ENCODE measurements around the gene SGTB. TPM values are rescaled to one million over a fixed set of nuclear protein-coding genes. Genes with fewer than 3 reads are reported as not detected.
A peak's percentile ranks its signal among the peaks of the same experiment; 100 is the strongest.
"Not testable (repeated sequence)": the region's sequence is repeated elsewhere in the genome, so short reads cannot be mapped to it uniquely, and the experiment has no call there.

SGTB gene
- total RNA-seq, 1 donor from 2014 or later: 8.3 TPM

DNA sequence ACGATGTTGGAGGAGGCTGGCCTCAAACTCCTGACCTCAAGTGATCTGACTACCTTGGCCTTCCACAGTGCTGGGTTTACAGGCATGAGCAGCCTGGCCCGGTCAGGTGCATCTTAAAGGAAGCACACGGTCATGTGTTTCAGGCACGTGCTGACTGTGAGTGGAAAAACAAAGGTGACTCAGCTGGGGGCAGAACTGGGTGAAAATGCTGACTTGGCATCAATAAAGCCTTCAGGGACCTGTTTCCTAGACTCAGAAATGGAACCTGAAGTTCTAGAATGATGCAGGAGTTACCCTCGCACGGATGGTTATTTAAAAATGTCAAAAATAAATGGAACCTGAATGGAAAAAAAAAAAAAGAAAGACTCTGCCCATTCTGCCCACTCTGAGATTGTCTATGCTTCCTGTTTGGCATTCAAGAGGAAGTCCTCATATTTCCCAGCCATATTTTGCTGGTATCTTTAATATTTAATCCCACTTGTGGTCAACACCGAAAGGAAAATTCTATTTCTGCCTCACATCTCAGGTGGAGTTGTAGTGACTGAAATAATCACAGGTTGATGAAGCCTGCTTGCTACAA lies 12.4 kb upstream of the SGTB start:
- DNase-seq: not testable (repeated sequence)

GRCh38 chr5:65732046-65732445 lies 10.1 kb upstream of the SGTB start:
- not testable (repeated sequence) for DNase-seq

- DNase-seq: no peak
Observed at GRCh38 chr5:65730910-65731309, 9.0 kb upstream of the SGTB start.

DNA sequence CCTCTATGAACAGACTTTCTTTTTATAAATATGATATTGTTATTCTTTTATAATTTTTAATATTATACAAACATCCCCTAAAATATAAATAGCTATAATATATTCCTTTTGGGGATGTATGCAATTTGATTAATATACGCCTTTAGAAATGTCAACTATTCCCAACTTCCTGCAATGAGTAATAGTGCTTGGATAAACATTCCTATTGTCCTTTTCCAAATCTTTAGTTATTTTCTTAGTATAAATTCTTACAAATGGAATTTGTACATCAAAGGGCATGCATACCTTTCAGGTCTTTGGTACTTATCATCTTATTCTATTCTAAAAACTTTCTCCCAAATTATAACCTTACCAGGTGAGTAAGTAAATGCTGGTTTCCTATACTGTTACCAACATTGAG lies 6.3 kb upstream of the SGTB start:
- DNase-seq: no peak

DNA sequence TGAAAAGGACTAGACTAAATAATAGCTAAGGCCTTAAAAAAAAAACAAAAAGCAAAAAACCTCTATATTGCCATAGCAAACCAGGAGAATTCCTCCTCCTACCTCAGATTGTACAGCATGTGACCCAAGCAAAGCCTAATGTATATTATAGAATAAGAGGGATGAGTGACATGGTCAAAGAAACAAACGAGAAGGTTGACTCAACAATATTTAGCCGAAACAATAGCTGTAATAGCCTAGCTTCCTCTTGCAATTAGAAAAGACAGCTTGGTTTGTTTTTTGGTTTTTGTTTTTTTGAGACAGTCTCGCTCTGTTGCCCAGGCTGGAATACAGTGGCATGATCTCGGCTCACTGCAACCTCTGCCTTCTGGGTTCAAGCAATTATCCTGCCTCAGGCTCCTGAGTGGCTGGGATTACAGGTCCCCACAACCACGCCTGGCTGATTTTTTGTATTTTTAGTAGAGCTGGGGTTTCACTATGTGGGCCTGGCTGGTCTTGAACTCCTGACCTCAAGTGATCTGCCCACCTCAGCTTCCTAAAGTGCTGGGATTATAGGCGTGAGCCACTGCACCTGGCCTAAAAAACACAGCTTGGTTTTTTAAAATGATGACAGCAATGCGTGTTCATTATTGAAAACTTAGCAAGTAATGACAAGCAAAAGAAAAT lies 5.7 kb upstream of the SGTB start:
- DNase-seq: no peak

- peak; percentile 80 for DNase-seq
Observed at GRCh38 chr5:65722575-65723403, 880 bp upstream of the SGTB start.

DNA sequence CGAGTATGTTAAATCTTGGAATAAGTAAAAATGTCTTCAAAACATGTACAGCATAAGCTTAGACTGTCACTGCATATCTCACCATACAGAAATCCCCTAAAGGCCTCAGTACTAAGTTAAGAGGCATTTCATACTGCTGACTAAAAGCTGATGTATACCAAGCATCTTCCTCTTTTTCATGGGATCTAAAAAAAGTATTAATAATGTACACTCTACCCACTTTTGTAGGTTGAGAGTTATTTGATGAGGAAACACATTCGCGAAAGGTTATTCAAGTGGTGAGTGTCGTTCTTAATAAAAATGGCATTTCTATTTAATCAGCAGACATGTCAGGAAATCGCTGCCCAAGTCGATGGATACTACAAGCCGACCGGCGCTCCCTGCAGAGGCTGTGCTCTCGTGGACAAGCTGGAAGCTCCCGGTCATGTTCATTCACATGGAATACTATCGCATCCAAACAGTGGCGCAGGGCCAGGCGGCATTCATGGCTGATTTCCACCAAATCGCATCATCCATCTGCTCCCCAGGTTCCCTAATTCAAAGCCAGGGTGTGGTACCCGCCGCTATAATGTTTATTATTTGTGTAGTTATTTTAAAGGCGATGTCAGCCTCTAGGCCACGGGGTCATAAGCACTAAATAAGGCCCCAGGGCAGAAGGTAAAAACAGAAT lies 724 bp downstream of the SGTB start:
- peak; percentile 80 for DNase-seq

GRCh38 chr5:65718576-65719310 lies 3.2 kb downstream of the SGTB start:
- no peak for DNase-seq

DNA sequence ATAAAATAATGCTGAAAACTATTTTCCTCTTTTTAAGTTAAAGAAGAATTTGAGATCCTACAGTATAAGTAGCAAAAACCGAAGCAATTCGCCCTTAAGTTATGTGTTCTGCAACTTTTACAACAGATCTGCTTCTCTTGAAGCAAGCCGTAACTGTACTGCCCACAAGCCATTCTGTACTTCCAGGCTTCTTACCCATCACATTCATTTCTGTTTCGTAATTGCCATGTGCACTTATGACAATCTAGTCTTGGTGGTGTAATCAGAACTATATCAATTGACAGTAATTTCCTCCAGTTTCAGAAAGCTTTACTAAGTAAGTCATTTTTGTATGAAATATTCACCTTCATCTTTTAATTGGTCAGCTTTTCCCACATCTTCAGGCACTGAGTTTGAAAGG lies 13.8 kb downstream of the SGTB start:
- DNase-seq: no peak

DNA sequence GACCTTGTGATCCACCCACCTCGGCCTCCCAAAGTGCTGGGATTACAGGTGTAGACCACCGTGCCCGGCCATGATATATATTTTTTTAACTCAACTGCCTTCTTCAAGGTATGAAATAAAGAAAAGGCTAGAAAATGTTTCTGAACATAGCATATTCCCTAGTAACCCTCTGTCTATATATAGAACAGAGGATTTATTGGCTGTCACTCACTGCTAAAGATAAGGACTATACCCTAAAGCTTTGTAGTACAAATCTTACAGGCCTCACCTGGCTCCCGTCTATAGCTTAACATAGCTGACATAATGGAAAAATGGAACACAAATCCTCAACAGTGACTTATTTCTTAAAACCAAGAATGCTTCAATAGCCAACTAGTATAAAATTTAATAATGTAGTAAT lies 14.2 kb downstream of the SGTB start:
- DNase-seq: no peak

GRCh38 chr5:65704621-65705239 lies 17.2 kb downstream of the SGTB start:
- DNase-seq: no peak

DNA sequence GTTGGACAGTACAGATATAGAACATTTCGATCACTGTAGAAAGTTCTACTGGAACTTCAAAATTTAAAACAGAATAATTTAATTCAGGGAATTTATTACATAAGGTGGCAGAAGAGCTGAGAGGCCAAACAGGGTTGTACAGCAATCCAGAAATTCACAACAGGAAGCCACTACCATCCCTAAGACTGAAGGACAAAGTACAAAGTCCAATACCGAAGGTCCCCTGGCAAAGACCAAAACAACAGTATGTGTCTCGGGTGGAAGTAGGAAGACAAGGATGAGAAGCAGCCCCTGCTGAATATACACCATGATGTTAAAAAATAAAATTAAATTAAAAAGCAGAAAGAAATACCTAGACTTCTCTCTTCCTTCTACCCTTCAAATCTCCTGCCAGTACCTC lies 19.9 kb downstream of the SGTB start:
- DNase-seq: no peak

GRCh38 chr5:65699338-65699737 lies 22.6 kb downstream of the SGTB start:
- DNase-seq: no peak

- peak; percentile 15 for DNase-seq
Observed at GRCh38 chr5:65696892-65697291, 25.0 kb downstream of the SGTB start.

- no peak for DNase-seq
Observed at GRCh38 chr5:65695896-65696295, 26.0 kb downstream of the SGTB start.

DNA sequence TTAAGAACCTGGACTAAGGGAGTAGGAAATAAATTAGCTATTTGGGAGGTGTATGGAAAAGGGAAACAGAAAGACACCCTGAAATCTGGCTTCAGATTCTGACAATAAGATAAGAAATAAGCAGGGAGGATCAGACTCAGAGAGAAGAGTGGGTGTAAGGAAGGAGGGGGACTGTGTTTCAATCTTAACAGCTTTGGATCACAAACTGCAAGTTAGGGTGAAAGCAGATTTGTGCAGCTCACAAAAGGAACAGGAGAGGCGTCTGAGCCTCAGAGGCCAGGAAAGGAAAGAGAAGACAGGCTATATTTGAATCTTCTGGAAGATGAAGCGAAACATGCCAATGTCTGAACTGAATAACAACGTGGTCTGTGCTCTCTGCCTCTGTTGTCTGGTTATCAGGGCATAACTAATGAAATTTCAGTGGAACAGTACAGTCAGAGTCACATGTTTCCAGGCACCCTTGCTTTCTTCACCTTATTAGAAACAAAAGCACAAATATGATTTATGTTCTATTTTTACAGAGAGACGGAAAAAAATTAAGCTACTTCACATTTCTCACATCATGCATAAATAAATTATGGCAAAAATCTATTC lies 26.6 kb downstream of the SGTB start:
- DNase-seq: no peak

- no peak for DNase-seq
Observed at GRCh38 chr5:65693121-65693520, 28.8 kb downstream of the SGTB start.

GRCh38 chr5:65682148-65682547 lies 39.8 kb downstream of the SGTB start:
- no peak for DNase-seq

DNA sequence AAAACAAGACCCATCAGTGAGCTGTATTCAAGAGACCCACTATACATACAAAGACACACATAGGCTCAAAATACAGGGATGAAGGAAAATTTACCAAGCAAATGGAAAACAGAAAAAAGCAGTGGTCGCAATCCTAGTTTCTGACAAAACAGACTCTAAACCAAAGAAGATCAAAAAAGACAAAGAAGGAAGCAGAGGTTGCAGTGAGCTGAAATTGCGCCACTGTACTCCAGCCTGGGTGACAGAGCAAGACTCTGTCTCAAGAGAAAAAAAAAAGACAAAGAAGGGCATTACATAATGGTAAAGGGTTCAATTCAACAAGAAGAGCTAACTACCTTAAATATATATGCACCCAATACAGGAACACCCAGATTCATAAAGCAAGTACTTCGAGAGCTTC lies 45.9 kb downstream of the SGTB start:
- DNase-seq: not testable (repeated sequence)

DNA sequence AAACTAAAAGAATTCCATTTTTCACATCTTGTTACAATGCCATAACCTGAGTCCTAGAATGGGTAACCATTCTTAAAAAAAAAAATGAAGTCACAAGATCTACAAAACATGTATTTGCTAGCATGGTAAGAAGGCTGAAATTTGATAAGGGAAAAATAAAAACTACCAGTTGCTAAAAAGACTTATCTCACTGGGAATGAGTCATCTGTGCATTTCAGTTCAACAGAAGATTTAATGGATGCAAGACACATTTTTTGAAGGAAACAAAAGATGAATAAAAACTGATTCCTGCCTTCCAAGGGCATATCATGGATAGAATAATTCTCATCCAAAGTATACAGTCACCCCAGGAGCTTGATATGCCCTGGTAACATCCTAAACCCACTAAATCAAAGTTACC lies 47.2 kb downstream of the SGTB start:
- DNase-seq: no peak

DNA sequence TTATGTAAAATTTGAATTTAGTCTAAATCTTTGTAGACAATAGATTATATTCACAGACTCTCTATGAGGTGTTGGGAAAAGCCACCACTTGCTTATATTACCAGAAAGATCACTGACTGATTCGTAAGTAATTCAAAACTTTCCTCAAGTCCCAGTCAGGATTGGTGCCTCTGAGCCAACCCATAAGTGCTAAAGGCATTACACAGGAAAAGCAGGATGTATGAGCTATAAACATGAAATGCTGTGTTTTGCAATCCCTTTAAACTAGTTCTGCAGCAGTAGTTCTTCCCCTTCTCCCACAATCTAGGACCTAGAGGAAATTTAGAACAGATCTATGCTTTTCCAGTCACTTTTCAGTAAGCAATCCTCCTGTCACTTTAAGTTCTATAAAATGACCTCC lies 49.1 kb downstream of the SGTB start:
- DNase-seq: no peak

Data from tongue (tissue), 2 donors.